AG09319 (cell line): ENCODE measurements around the gene ANO10.

Experiments used
- DNase-seq: peaks from one replicate; pipeline ENCODE4 v3.0.0-alpha.2; 2010; ENCODE audit warnings: low read depth; ENCODE audit errors: extremely low read depth
- TF ChIP-seq, protein P1 (sequence below): IDR thresholded peaks from 2 replicates; pipeline ENCODE4 v1.5.1; 2011; ENCODE audit warnings: low read depth, mild to moderate bottlenecking, inconsistent platforms, low read length, moderate library complexity

ANO10 gene

DNA sequence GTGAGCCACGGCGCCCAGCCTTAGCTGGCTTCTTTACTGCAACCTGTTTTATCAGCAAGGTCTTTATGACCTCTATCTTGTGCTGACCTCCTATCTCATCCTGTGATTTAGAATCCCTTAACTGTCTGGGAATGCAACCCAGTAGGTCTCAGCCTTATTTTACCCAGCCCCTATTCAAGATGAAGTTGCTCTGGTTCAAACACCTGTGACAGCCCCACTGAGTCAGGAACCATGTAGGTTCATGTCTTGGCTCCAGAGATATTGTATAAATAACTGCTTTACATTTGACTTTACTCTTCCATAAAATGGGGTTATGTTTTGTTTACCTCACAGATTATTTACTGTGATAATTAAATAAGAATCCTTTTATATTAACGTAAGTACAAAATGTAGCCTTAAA is 27.1 kb upstream of the ANO10 start:
- no peak for DNase-seq
- TF ChIP-seq, protein P1, sequence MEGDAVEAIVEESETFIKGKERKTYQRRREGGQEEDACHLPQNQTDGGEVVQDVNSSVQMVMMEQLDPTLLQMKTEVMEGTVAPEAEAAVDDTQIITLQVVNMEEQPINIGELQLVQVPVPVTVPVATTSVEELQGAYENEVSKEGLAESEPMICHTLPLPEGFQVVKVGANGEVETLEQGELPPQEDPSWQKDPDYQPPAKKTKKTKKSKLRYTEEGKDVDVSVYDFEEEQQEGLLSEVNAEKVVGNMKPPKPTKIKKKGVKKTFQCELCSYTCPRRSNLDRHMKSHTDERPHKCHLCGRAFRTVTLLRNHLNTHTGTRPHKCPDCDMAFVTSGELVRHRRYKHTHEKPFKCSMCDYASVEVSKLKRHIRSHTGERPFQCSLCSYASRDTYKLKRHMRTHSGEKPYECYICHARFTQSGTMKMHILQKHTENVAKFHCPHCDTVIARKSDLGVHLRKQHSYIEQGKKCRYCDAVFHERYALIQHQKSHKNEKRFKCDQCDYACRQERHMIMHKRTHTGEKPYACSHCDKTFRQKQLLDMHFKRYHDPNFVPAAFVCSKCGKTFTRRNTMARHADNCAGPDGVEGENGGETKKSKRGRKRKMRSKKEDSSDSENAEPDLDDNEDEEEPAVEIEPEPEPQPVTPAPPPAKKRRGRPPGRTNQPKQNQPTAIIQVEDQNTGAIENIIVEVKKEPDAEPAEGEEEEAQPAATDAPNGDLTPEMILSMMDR = no peak

DNA sequence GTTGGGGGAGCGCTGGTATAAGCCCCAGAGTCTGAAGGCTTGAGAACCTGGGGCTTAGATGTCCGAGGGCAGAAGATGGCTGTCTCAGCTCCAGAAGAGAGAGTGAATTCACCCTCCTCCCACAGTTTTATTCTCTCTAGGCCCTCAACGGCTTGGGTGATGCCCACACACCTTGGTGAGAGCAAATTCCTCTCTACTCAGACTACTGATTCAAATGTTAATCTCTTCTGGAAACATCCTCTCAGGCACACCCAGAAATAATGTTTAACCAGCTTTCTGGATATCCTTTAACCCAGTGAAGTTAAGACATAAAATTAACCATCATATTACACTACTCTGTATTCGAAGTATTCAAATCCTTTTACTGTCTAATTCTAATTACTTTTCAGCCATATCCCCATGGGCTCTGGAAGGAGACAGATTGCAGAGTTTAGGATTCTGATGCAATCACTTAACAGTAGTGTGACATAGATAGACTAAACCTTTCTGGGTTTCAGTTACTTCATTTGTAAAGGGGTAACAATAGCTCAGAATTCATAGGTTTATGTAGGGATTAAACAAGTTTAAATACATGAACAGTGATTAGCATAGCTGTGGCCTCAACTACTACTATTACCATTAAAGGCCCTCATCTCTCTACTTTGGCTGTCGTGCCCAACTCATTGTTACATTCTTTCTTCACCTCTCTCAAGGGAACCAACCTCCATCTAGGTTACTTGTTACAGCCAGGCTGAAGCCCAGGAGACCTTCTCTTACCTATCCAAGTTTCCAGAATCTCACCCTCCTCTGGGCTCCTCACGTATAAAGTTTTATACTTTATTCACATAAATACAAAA is 25.7 kb upstream of the ANO10 start:
- TF ChIP-seq, protein P1 = no peak
- no peak for DNase-seq

DNA sequence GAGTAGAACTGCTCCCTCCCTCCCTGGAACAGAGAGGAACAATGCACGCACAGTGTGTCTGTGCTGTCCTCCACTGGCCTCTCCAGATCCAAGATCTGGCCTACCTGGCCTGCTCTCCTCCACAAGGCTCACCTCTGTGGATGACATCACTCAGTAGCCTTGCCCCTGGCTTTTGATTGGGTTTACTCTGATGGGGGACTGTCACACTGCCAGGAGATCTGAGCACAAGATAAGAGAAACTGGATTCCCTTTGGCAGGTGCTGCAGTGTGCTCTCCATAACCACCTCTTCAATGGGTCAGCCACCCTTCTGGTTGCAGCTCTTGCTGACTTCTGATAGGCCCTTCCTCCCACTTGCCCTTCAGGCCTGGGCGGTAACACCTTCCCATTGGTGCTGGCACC is 22.6 kb upstream of the ANO10 start:
- TF ChIP-seq, protein P1 = no peak
- no peak for DNase-seq

DNA sequence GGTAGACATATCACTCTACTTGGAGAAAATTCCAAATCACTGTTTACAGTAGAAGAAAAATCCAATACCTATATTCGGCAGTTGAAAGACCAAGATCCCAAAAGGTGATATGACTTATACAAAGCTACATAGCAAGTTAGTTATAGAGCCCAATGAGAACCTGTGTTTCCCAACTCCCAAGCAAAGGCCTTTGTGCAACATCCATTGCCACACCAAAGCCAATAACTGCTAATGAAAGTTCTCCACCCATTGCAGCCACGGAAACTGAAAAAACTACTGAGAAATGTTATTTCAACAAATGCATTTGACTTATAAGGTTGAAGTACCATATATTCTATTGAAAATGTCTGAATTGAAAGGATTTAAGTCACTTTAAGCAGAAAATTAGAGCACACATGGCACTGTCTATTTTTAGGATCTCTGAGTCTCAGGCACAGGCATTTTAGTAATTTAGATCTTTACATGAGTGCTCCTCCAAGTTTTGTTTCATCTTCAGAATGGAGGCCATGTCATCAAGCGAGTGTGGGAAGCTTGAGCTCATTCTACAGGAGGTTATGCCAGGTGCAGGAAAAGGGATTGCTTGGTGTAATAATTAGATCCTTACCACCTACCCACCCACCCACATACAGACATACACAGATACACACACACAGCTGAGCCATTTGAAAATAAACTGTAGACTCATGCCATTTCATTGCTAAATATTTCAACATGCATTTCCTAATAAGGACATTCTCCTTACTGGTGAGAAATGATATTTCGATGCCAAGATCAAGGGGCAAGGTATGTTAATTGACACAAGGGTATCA is 19.7 kb upstream of the ANO10 start:
- TF ChIP-seq, protein P1 = no peak
- DNase-seq = no peak

DNA sequence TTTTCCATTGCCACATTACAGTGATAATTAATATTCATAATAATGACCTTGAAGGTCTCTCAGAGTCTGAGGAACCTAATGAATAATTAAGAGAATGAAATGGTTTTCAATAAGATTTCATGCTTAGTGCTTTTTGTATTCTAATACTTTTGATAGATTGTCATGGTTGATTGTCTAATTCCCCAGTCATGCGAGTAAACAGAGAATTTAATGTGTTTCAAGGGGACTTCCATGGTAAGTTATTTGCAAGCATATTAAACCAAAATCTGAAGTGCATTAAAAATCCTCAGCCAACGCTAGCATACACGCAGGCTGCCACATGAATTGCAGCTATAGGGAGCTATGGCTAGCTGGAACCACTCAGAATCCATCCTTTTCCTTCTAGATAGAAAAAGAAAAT is 18.9 kb upstream of the ANO10 start:
- DNase-seq = no peak
- TF ChIP-seq, protein P1 = no peak

DNA sequence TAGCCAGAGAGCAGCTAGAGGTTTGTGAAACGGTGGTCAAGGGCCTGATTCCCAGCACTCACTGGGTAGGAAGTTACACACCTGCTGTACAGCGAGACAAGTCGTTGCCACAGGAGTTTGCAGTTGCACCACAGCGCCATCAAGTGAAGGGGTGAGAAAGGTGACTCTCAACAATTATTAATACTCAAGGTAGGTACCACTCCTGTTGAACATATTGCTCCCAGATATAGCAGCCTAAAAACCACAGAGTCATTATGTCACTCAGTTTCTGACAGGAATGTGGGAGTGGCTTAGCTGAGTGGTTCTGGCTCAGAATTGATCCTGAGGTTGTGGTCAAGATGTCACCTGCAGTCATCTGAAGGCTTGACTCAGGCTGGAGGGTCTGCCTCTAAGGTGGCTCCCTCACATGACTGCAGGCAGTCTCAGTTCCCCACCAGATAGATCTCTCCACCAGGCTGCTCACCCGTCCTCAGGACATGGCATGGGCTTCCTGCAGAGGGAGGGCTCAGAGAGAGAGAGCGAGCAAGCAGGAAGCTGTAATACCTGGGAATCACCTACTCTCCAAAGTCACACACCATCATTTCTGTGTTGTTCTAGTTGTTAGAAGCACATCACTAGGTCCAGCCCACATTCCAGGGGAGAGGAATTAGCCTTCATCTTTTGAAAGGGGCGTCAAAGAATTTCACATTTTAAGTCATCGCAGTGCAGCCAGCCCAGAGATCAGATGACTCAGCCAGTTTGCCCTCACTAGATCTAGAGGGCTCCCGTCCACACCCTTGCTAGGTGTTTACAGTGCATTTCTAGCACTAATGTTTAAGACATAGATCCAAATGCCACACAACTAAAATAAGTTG is 17.0 kb upstream of the ANO10 start:
- DNase-seq = no peak
- TF ChIP-seq, protein P1 = no peak
